Measurements from ENCODE around the gene EGLN3. TPM values are rescaled to one million over a fixed set of nuclear protein-coding genes. Genes with fewer than 3 reads are reported as not detected.

Gene EGLN3
- total RNA-seq, 4 donors from 2014 or later, result 3.1 to 19.2 (median 4.7) TPM

GRCh38 chr14:33906968-33907367 lies 43.9 kb downstream of the EGLN3 start:
- DNase-seq (ENCODE audit: low spot score) (no peak), ATAC-seq (ENCODE audit: low FRiP score) (no peak)
- no peak for TF ChIP-seq CTCF (IDR thresholded peaks at IDR 0.05)

- no peak for DNase-seq (ENCODE audit: low spot score)
- ATAC-seq (ENCODE audit: low FRiP score), result no peak
- TF ChIP-seq CTCF (IDR thresholded peaks at IDR 0.05), result no peak
Observed at GRCh38 chr14:33904609-33905008, 46.3 kb downstream of the EGLN3 start.

- DNase-seq (ENCODE audit: low spot score), result no peak
- no peak for ATAC-seq (ENCODE audit: low FRiP score)
- no peak for TF ChIP-seq CTCF (IDR thresholded peaks at IDR 0.05)
Observed at GRCh38 chr14:33903369-33903768, 47.5 kb downstream of the EGLN3 start.

- TF ChIP-seq CTCF (IDR thresholded peaks at IDR 0.05), result no peak
- no peak for ATAC-seq (ENCODE audit: low FRiP score)
- DNase-seq (ENCODE audit: low spot score), result no peak
Observed at GRCh38 chr14:33902363-33902762, 48.5 kb downstream of the EGLN3 start.

- DNase-seq (ENCODE audit: low spot score) (no peak), ATAC-seq (ENCODE audit: low FRiP score) (no peak)
- TF ChIP-seq CTCF (IDR thresholded peaks at IDR 0.05), result no peak
Observed at GRCh38 chr14:33901426-33902155, 49.3 kb downstream of the EGLN3 start.

- TF ChIP-seq CTCF (IDR thresholded peaks at IDR 0.05), result no peak
- DNase-seq (ENCODE audit: low spot score) (no peak), ATAC-seq (ENCODE audit: low FRiP score) (no peak)
Observed at GRCh38 chr14:33900706-33901105, 50.2 kb downstream of the EGLN3 start.

GRCh38 chr14:33899723-33900341 lies 51.0 kb downstream of the EGLN3 start:
- TF ChIP-seq CTCF (IDR thresholded peaks at IDR 0.05), result no peak
- no peak for DNase-seq (ENCODE audit: low spot score)
- ATAC-seq (ENCODE audit: low FRiP score), result no peak

Measured in omental fat pad (tissue), 4 donors.